Hematopoietic multipotent progenitor cell treated with erythropoietin and hydrocortisone succinate and interleukin-3 and kit ligand, for 17 days (in vitro differentiated cells): ENCODE measurements around the gene TRIM54.
A peak's percentile ranks its signal among the peaks of the same experiment; 100 is the strongest.

ENCODE experiments used
- DNase-seq: peaks from one replicate; pipeline ENCODE4 v3.0.0-alpha.2; 2015; ENCODE audit warnings: low spot score

The TRIM54 gene

DNA sequence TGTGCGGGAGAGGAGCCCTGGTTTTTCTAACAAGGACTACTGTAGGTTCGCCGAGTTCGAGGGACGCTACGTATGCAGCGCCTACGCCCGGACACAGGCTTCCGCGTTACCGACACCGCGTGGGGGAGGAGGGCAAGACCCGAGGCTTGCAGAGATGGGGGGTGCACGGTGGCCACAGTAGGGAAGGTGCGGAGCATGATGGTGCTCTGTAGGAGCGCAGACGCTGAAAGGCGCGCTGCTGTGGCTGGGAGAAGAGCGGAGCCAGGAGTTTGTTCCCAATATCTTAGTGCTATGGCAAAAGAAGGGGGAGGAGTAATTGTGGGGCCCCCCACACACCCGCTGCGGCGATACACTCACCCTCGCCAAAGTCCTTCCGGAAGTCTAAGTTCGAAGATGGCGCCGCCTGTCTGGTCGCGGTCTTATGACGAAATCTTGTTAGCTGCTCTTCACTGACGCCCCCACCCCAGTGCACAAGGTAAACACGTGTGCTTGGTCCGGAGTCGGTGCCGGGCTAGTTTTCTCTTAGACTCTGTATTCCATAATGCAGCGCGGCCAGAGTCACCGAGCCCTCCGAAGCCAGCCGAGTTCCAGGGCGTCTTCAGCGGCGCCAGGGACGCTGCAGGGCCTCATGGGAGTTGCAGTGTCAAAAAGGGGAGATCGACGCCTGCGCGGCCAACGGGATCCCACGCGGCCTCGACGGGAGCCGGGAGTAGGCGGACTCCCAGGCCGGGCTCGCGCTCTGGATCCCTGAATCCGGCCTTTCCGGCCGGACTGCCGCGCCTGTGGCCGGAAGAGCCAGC lies 74.4 kb downstream of the TRIM54 start, which contains the start of gene GTF3C2:
Gene GTF3C2 (minus strand): TSS at position 383 of the 800 bp plus-strand sequence. CDS start 13,210 bp downstream, outside the sequence.
- DNase-seq, result peak; percentile 95
